Measurements from ENCODE around the gene INAFM2. TPM values are rescaled to one million over a fixed set of nuclear protein-coding genes. Genes with fewer than 3 reads are reported as not detected.

The INAFM2 gene
- total RNA-seq, 1 donor from 2014 or later = 18.2 TPM

DNA sequence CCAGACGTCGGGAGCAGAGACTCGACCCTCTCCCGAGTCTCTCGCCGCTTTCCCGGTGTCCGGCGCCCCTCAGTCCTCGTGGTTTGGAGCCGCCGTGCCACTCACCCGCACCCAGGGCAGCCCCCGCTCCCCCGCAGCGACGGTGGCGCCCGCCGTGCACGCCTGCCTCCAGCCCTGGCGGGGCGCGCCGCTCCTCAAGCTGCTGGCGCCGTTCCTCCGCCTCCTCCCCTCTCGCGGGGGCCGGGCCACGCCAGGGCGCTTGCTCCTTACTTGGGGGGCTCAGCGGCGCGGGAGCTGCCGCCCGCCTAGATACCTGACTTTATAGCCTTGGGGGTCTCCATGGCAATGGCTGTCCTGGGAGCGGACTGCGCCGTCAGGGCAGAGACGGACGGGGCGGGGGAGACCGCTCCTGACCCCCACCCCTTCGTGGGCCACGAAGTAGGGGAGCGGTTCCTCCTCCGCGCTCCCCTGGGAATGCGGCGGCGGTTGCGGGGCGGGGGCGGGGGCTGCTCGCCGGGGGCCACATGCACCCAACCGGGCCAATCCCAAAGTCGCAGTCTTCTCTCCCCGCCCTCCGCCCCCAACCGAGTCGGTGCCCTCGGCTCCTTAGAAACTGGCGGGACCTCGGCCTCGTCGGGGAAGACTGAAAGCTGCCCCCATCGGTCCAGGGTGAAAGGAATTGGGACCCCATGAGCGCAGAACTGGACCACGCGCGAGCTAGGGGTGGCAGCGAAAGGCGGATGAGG lies 40.5 kb upstream of the INAFM2 start, which contains the start of gene ANKRD63:
ANKRD63 (minus strand) TSS at position 196 of the 746 bp plus-strand sequence. CDS start 478 bp downstream, outside the sequence.
- Histone ChIP-seq H3K9me3 (ENCODE audit: low read depth) (no peaks in the 10 kb centered on the region), H3K4me1 (peaks cover 34% of the 10 kb centered on the region), H3K4me3 (peak within 1 kb of the TSS; percentile 45), H3K79me2 (ENCODE audit: low read depth) (no peaks in the 10 kb centered on the region), H3K36me3 (no peaks in the 10 kb centered on the region), H3K4me2 (peak within 1 kb of the TSS; percentile 81), H3F3A (ENCODE audit: low read depth) (peaks cover 25% of the 10 kb centered on the region), H3K9ac (no peak within 1 kb of the TSS), H3K27ac (no peak within 1 kb of the TSS), H3K27me3 (peaks cover 100% of the 10 kb centered on the region), H2AFZ (replicated peaks) (peak within 1 kb of the TSS; percentile 83), H4K20me1 (ENCODE audit: low read depth) (peaks cover 28% of the 10 kb centered on the region)
- peaks cover 41% of the 10 kb centered on the region for H3K27me3 Mint-ChIP-seq (ENCODE audit: insufficient read depth, low read depth)
- no peak for TF ChIP-seq CTCF (IDR thresholded peaks at IDR 0.05)
- peak; percentile 99 for TF ChIP-seq EZH2phosphoT487 (IDR thresholded peaks at IDR 0.05)
- peak; percentile 99 for TF ChIP-seq EZH2 (IDR thresholded peaks at IDR 0.05)
- peak; percentile 61 for DNase-seq (ENCODE audit: low spot score)
- H3K9me3 Mint-ChIP-seq = no peaks in the 10 kb centered on the region
- H3K36me3 Mint-ChIP-seq = no peaks in the 10 kb centered on the region
- H3K27ac Mint-ChIP-seq = no peak within 1 kb of the TSS
- H3K4me3 Mint-ChIP-seq = peak within 1 kb of the TSS; percentile 78
- H3K4me1 Mint-ChIP-seq = peaks cover 58% of the 10 kb centered on the region

- no peak overlapping the region for H3K4me3 ChIP-seq
- Mint-ChIP-seq H3K4me1 (peaks cover 51% of the 10 kb centered on the region), H3K9me3 (no peaks in the 10 kb centered on the region), H3K27me3 (ENCODE audit: insufficient read depth, low read depth) (peaks cover 41% of the 10 kb centered on the region), H3K4me3 (peak overlapping the region; percentile 66), H3K27ac (no peak overlapping the region), H3K36me3 (no peaks in the 10 kb centered on the region)
- H3K27me3 ChIP-seq = peaks cover 100% of the 10 kb centered on the region
- H2AFZ ChIP-seq (replicated peaks) = no peak overlapping the region
- peaks cover 28% of the 10 kb centered on the region for H4K20me1 ChIP-seq (ENCODE audit: low read depth)
- H3K4me2 ChIP-seq = peak overlapping the region; percentile 81
- peaks cover 34% of the 10 kb centered on the region for H3K4me1 ChIP-seq
- TF ChIP-seq EZH2 (IDR thresholded peaks at IDR 0.05) (peak; percentile 57), EZH2phosphoT487 (IDR thresholded peaks at IDR 0.05) (peak; percentile 66), CTCF (IDR thresholded peaks at IDR 0.05) (no peak)
- no peaks in the 10 kb centered on the region for H3K79me2 ChIP-seq (ENCODE audit: low read depth)
- H3K9me3 ChIP-seq (ENCODE audit: low read depth) = no peaks in the 10 kb centered on the region
- H3F3A ChIP-seq (ENCODE audit: low read depth) = peaks cover 25% of the 10 kb centered on the region
- DNase-seq (ENCODE audit: low spot score) = peak; percentile 53
- H3K9ac ChIP-seq = no peak overlapping the region
- no peaks in the 10 kb centered on the region for H3K36me3 ChIP-seq
- no peak overlapping the region for H3K27ac ChIP-seq
Observed at GRCh38 chr15:40283615-40284300, 39.7 kb upstream of the INAFM2 start.

DNA sequence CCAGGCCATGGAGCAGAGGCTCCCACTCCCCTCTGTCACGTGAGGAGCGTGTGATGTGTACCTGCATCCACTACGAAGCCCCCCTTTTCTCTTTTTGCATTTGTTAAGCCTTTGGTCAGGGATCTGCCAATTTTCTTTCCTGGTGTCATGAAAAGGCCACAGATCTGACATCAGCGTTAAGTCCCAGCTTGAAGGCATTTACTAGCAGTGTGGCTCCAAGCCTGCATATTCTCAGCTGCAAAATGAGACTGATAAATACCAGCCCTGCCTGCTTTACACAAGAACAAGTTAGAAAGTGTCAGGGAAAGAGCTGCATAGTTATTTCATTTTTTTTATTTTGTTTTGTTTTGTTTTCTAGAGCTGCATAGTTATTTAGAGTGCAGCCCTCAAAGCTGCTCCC lies 38.3 kb upstream of the INAFM2 start:
- H4K20me1 ChIP-seq (ENCODE audit: low read depth) = peaks cover 23% of the 10 kb centered on the region
- H3K4me2 ChIP-seq = no peak overlapping the region
- Mint-ChIP-seq H3K4me1 (peaks cover 47% of the 10 kb centered on the region), H3K9me3 (no peaks in the 10 kb centered on the region), H3K36me3 (no peaks in the 10 kb centered on the region), H3K27me3 (ENCODE audit: insufficient read depth, low read depth) (peaks cover 45% of the 10 kb centered on the region), H3K4me3 (peak overlapping the region; percentile 7), H3K27ac (no peak overlapping the region)
- no peak overlapping the region for H2AFZ ChIP-seq (replicated peaks)
- no peaks in the 10 kb centered on the region for H3K36me3 ChIP-seq
- peaks cover 28% of the 10 kb centered on the region for H3K4me1 ChIP-seq
- H3K9ac ChIP-seq = no peak overlapping the region
- H3K27me3 ChIP-seq = peaks cover 100% of the 10 kb centered on the region
- H3K9me3 ChIP-seq (ENCODE audit: low read depth) = no peaks in the 10 kb centered on the region
- no peak overlapping the region for H3K27ac ChIP-seq
- no peak for DNase-seq (ENCODE audit: low spot score)
- no peak for TF ChIP-seq EZH2 (IDR thresholded peaks at IDR 0.05)
- TF ChIP-seq EZH2phosphoT487 (IDR thresholded peaks at IDR 0.05) = no peak
- TF ChIP-seq CTCF (IDR thresholded peaks at IDR 0.05) = no peak
- no peak overlapping the region for H3K4me3 ChIP-seq
- H3K79me2 ChIP-seq (ENCODE audit: low read depth) = no peaks in the 10 kb centered on the region
- peaks cover 22% of the 10 kb centered on the region for H3F3A ChIP-seq (ENCODE audit: low read depth)
